DND-41 (cell line): ENCODE data around the gene PPM1E.

Experiments
- CTCF ChIP-seq: IDR thresholded peaks from 2 replicates; pipeline ENCODE4 v1.5.1; 2012; ENCODE audit warnings: borderline replicate concordance, low read length, moderate library complexity, mild to moderate bottlenecking; ENCODE audit not compliant: poor library complexity, severe bottlenecking; ENCODE audit errors: extremely low read depth
- EZH2 ChIP-seq: IDR thresholded peaks from 3 replicates; pipeline ENCODE4 v1.6.1; 2012; ENCODE audit warnings: borderline replicate concordance, low read depth, mild to moderate bottlenecking, moderate library complexity, low read length, inconsistent platforms; ENCODE audit not compliant: severe bottlenecking

DNA sequence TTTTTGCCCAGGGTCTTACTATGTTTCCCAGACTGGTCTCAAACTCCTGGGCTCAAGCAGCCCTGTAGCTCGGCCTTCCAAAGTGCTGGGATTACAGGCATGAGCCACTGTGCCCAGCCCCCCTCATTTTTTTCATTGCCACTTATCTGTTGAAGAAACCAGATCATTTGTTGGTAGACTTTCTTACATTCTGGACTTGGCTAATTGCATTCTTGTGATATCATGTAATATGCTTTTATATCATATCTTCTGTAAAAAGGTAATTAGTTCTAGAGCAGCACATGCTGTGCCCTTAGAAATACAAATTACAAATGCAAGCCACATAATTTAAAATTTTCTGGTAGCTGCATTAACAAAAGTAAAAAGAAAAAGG lies 53.9 kb downstream of the PPM1E start:
- TF ChIP-seq CTCF (no peak), EZH2 (no peak)
